Hepatocyte (in vitro differentiated cells): ENCODE data around the gene RUNDC3A. TPM values are rescaled to one million over a fixed set of nuclear protein-coding genes. Genes with fewer than 3 reads are reported as not detected.

Experiments
- DNase-seq: peaks from one replicate; pipeline ENCODE4 v3.0.0-alpha.2; 2016; ENCODE audit warnings: low spot score
- H2AFZ ChIP-seq: fragments of 200-600 bp; sonication (generic); 2 replicates; pipeline ENCODE4 v1.6.0; 2016; ENCODE audit warnings: antibody characterized with exemption, mild to moderate bottlenecking
- H3K27ac ChIP-seq: fragments of 200-600 bp; sonication (generic); 2 replicates; pipeline ENCODE4 v1.5.1; 2016; ENCODE audit warnings: mild to moderate bottlenecking
- H3K27me3 ChIP-seq: fragments of 200-600 bp; sonication (generic); 2 replicates; pipeline ENCODE4 v1.6.1; 2016
- H3K36me3 ChIP-seq: fragments of 200-600 bp; sonication (generic); replicated peaks from 2 replicates; pipeline ENCODE4 v1.5.1; 2016; ENCODE audit warnings: low read depth; ENCODE audit not compliant: insufficient read depth
- H3K4me1 ChIP-seq: fragments of 200-600 bp; sonication (generic); 2 replicates; pipeline ENCODE4 v1.5.1; 2016; ENCODE audit warnings: mild to moderate bottlenecking, moderate library complexity; ENCODE audit not compliant: insufficient read depth
- H3K4me2 ChIP-seq: fragments of 200-600 bp; sonication (generic); 2 replicates; pipeline ENCODE4 v1.6.0; 2016
- H3K4me3 ChIP-seq: fragments of 200-600 bp; sonication (generic); 2 replicates; pipeline ENCODE4 v1.5.1; 2016; ENCODE audit warnings: mild to moderate bottlenecking
- H3K79me2 ChIP-seq: fragments of 200-600 bp; sonication (generic); 2 replicates; pipeline ENCODE4 v1.6.0; 2017; ENCODE audit warnings: mild to moderate bottlenecking
- H3K9me2 ChIP-seq: fragments of 200-600 bp; sonication (generic); replicated peaks from 2 replicates; pipeline ENCODE4 v1.6.0; 2017; ENCODE audit warnings: mild to moderate bottlenecking; ENCODE audit not compliant: insufficient read depth
- H3K9me3 ChIP-seq: fragments of 200-600 bp; sonication (generic); 2 replicates; pipeline ENCODE4 v1.5.1; 2016; ENCODE audit warnings: low read depth, mild to moderate bottlenecking
- H4K20me1 ChIP-seq: fragments of 200-600 bp; sonication (generic); 2 replicates; pipeline ENCODE4 v1.6.0; 2016; ENCODE audit warnings: mild to moderate bottlenecking; ENCODE audit not compliant: insufficient read depth, poor library complexity, severe bottlenecking
- EZH2 ChIP-seq: fragments of 200-600 bp; sonication (generic); IDR thresholded peaks from 2 replicates; pipeline ENCODE4 v1.6.1; 2016; ENCODE audit warnings: antibody characterized with exemption, mild to moderate bottlenecking, borderline replicate concordance
- EZH2phosphoT487 ChIP-seq: fragments of 200-600 bp; sonication (generic); IDR thresholded peaks from one replicate; pipeline ENCODE4 v1.6.1; 2018; ENCODE audit warnings: antibody characterized with exemption, mild to moderate bottlenecking, low read depth, moderate library complexity; ENCODE audit not compliant: unreplicated experiment, severe bottlenecking
- WGBS: methylation state at CpG from one replicate; pipeline ENCODE4 v1.1.6; 2016; ENCODE audit warnings: low lambda C conversion rate; ENCODE audit errors: missing lambda C conversion rate; 5-methylcytosine and 5-hydroxymethylcytosine counted together
- polyA plus RNA-seq: library from polyadenylated mRNA; unstranded; fragments of >200 nt; fragmentation: Nextera tagmentation; extraction: Ambion mirVana; gene quantifications from 2 replicates; pipeline ENCODE4 v1.2.1, GENCODE V29; 2016
- total RNA-seq: library from RNA; depleted of rRNA; stranded (reverse); fragments of >200 nt; gene quantifications from 2 replicates; pipeline ENCODE4 v1.2.3, GENCODE V29; 2014
- TF ChIP-seq, protein P1 (sequence below): fragments of 200-600 bp; sonication (generic); IDR thresholded peaks from 2 replicates; pipeline ENCODE4 v1.5.1; 2016; ENCODE audit warnings: antibody characterized with exemption, mild to moderate bottlenecking; ENCODE audit not compliant: poor library complexity

The RUNDC3A gene
- total and polyA plus RNA-seq, 2 experiments from 2014 or later: 0.40 to 2.1 TPM

DNA sequence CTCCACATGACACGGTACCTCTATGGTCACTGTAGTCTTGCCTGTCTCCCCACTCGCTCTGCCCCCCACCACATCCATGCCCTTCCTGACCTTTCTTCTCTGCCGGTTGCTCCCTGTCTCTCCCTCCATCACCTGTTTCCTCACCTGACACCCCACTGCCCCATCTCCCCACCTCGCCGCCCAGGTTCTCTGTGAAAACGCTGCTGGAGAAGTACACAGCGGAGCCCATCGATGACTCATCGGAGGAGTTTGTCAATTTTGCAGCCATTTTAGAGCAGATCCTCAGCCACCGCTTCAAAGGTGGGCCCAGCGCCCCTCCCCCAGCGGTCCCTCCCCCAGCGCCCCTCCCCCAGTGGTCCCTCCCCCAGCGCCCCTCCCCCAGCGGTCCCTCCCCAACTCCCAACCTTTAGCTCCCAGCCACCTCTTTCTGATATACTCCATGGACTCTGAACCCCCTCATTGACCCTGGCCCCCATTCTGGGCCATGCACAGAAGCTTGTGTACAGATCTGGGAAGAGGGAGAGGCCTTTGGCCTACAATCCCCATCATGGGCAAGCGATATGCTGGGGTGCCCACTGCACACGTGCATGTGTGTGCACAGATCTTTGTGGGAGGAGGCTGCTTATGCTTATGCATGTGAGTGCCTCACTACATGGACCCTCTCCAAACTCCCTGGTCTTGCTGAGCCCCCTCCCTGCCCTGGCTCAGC, 4.1 kb downstream of the RUNDC3A start:
- no peaks in the 10 kb centered on the region for H4K20me1 ChIP-seq
- TF ChIP-seq EZH2 (no peak), EZH2phosphoT487 (no peak)
- TF ChIP-seq, protein P1, sequence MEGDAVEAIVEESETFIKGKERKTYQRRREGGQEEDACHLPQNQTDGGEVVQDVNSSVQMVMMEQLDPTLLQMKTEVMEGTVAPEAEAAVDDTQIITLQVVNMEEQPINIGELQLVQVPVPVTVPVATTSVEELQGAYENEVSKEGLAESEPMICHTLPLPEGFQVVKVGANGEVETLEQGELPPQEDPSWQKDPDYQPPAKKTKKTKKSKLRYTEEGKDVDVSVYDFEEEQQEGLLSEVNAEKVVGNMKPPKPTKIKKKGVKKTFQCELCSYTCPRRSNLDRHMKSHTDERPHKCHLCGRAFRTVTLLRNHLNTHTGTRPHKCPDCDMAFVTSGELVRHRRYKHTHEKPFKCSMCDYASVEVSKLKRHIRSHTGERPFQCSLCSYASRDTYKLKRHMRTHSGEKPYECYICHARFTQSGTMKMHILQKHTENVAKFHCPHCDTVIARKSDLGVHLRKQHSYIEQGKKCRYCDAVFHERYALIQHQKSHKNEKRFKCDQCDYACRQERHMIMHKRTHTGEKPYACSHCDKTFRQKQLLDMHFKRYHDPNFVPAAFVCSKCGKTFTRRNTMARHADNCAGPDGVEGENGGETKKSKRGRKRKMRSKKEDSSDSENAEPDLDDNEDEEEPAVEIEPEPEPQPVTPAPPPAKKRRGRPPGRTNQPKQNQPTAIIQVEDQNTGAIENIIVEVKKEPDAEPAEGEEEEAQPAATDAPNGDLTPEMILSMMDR: no peak
- DNase-seq: no peak
- no peaks in the 10 kb centered on the region for H3K36me3 ChIP-seq
- H2AFZ ChIP-seq: no peak overlapping the region
- H3K79me2 ChIP-seq: no peaks in the 10 kb centered on the region
- peaks cover 39% of the 10 kb centered on the region for H3K27me3 ChIP-seq
- no peak overlapping the region for H3K4me2 ChIP-seq
- no peaks in the 10 kb centered on the region for H3K9me3 ChIP-seq
- H3K27ac ChIP-seq: no peak overlapping the region
- 81% methylated on average over 11 of the region's 17 CpGs for WGBS
- no peaks in the 10 kb centered on the region for H3K9me2 ChIP-seq
- H3K4me1 ChIP-seq: peaks cover 10% of the 10 kb centered on the region
- no peak overlapping the region for H3K4me3 ChIP-seq

DNA sequence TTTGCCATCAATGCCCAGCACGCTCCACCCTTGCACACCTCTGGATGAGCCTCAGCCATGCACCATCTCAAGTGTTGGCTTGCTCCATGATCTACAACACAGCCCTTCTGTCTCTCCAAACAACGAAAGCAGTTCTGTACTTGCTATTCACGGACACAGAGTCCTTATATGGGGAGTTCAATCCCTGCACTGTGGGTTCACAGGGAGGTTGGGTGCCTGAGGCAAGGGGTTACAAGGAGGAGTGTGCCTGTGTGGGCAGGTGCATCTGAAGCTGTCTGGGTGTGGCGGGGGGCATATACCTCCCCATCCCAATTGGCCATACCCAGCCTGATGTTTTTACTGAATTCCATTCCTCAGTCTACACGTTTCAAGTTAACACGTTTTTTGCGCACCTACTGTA, 5.6 kb downstream of the RUNDC3A start:
- Histone ChIP-seq H3K9me3 (no peaks in the 10 kb centered on the region), H2AFZ (no peak overlapping the region), H4K20me1 (no peaks in the 10 kb centered on the region), H3K4me2 (no peak overlapping the region), H3K4me1 (peaks cover 3% of the 10 kb centered on the region), H3K79me2 (no peaks in the 10 kb centered on the region), H3K27ac (no peak overlapping the region), H3K36me3 (no peaks in the 10 kb centered on the region), H3K9me2 (no peaks in the 10 kb centered on the region), H3K27me3 (peaks cover 44% of the 10 kb centered on the region), H3K4me3 (no peak overlapping the region)
- TF ChIP-seq, protein P1: no peak
- TF ChIP-seq EZH2 (no peak), EZH2phosphoT487 (no peak)
- DNase-seq: no peak
- 88% methylated on average over 7 of the region's 7 CpGs for WGBS

- Histone ChIP-seq H3K36me3 (no peaks in the 10 kb centered on the region), H2AFZ (no peak overlapping the region), H3K27me3 (peaks cover 44% of the 10 kb centered on the region), H3K4me2 (peak overlapping the region; percentile 87), H3K9me3 (no peaks in the 10 kb centered on the region), H3K9me2 (no peaks in the 10 kb centered on the region), H3K4me1 (peaks cover 3% of the 10 kb centered on the region), H3K27ac (no peak overlapping the region), H3K4me3 (no peak overlapping the region), H3K79me2 (no peaks in the 10 kb centered on the region), H4K20me1 (no peaks in the 10 kb centered on the region)
- 55% methylated on average over 4 of the region's 11 CpGs for WGBS
- no peak for DNase-seq
- TF ChIP-seq EZH2phosphoT487 (no peak), EZH2 (no peak)
- TF ChIP-seq, protein P1: no peak
These were observed 6.1 kb downstream of the RUNDC3A start for GRCh38 chr17:44314524-44314868.
